ENCODE data around the gene NAA60. TPM values are rescaled to one million over a fixed set of nuclear protein-coding genes. Genes with fewer than 3 reads are reported as not detected.

Gene NAA60
- total and polyA plus RNA-seq, 9 of the 15 experiments (the other 6 are each of a cell fraction or from before 2014, with no cell fraction given), result 2.1 to 49.4 (median 10.3) TPM

DNA sequence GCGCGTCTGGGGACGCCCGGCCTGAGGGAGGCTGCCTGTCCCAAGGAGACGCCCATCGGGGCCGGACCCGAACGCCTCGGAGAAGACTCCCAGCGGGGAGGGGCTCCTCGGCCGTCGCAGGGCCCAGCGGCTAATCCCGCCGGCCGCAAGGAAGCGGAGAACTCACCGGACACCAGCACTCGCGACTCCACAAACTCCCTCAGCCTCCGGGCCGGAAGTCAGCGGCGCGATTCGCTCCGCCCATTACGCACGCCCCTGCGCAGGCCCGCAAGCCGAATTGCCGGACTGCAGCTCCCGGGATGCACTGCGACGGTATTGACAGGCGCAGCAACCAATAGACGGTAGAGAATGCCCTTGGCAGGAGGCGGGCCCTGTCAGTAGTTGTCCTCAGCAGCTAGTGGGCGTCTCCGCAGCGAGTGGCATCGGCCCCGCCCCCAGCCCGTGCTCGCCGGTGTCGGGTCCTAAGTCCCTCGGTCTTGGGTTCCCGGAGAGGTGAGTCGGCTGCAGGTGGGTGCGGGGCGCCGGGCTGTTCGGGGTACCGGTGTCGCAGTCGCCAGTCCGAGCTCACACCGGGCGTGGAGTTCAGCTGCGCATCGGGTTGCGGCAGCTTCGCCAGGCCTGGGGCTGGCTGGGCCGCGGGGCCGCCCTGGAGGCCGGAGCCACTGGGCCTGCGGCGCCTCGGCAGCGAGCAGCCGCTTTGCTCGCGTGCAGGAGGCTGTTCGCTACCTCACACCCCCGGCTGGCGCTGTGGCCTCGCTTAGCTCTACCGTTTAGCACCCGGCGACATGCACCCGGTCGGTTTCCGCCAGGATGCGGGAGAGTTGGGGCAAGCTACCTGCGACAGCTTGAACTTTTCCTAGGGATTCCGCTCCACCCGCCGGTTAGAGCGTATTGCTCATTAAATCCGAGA, 42.4 kb upstream of the NAA60 start, which contains the start of the genes ZNF174 and ZSCAN32 (continued):
- TF ChIP-seq TBP (optimal IDR thresholded peaks at IDR 0.05; ENCODE audit: low read depth, low read length) (peak; percentile 76), ZBTB12 (CRISPR knock-in tag; IDR thresholded peaks at IDR 0.05) (peak; percentile 50; the same call in 1 of the 2 replicates), RREB1 (CRISPR knock-in tag; IDR thresholded peaks at IDR 0.05) (0 out of 2 replicates have a peak, but pooled peaks have one; percentile 41), NELFE (IDR thresholded peaks at IDR 0.05; ENCODE audit: insufficient read depth, insufficient read length) (no peak), PKNOX1 (IDR thresholded peaks at IDR 0.05) (peak; percentile 100), FOXK2 (conservative IDR thresholded peaks at IDR 0.05 in 1 of 2, IDR thresholded peaks at IDR 0.05 in 1 of 2; ENCODE audit: low read depth in 2 of 2) (peak; percentile 84 to 89), ZNF699 (CRISPR knock-in tag; IDR thresholded peaks at IDR 0.05; ENCODE audit: insufficient replicate concordance) (no peak), SIX5 (IDR thresholded peaks at IDR 0.05; ENCODE audit: borderline replicate concordance in 1 of 2, insufficient read depth in 1 of 2, low read depth in 1 of 2, low read length in 2 of 2) (peak; percentile 57 to 64; a peak in 3 of 4 replicates), TAF7 (tag; IDR thresholded peaks at IDR 0.05) (peak; percentile 72), ZNF583 (CRISPR knock-in tag; IDR thresholded peaks at IDR 0.05) (0 out of 2 replicates have a peak, but pooled peaks have one; percentile 19), VEZF1 (CRISPR knock-in tag; IDR thresholded peaks at IDR 0.05) (peak; percentile 50), MLLT1 (IDR thresholded peaks at IDR 0.05) (0 out of 4 replicates have a peak, but pooled peaks of 1 of the 2 experiments have one; percentile 21), ZNF197 (CRISPR knock-in tag; IDR thresholded peaks at IDR 0.05; ENCODE audit: low read depth) (0 out of 2 replicates have a peak, but pooled peaks have one; percentile 76), NR3C1 (CRISPR knock-in tag; IDR thresholded peaks at IDR 0.05) (no peak), POLR2AphosphoS2 (IDR thresholded peaks at IDR 0.05; ENCODE audit: low read length) (no peak)
